Measurements from ENCODE around the gene DRG2. TPM values are rescaled to one million over a fixed set of nuclear protein-coding genes. Genes with fewer than 3 reads are reported as not detected.
A peak's percentile ranks its signal among the peaks of the same experiment; 100 is the strongest.

DRG2 gene
- total RNA-seq: 10 to 100 TPM; 17.8 to 30.1 TPM

GRCh38 chr17:18087610-18088491 is at the start of gene DRG2:
Gene DRG2 (plus strand): TSS chr17:18087948. CDS start chr17:18088024, 76 bp downstream.
- H3K4me1 ChIP-seq: peaks cover 23% of the 10 kb centered on the region
- peak within 1 kb of the TSS; percentile 25 to 77 (median 74) for H3K27ac ChIP-seq
- peak in 2 of 7 experiments; percentile 27 to 41 for TF ChIP-seq CTCF (IDR thresholded peaks at IDR 0.05)
- TF ChIP-seq POLR2A (IDR thresholded peaks at IDR 0.05): peak in 2 of 3 donors; percentile 73 to 87
- ATAC-seq (peak; percentile 99), DNase-seq (peak; percentile 92 to 96 (median 95))
- WGBS, 2 donors: 1 to 2% methylated on average over 20 to 52 of the region's 52 CpGs
- peak within 1 kb of the TSS; percentile 55 to 77 for H3K4me3 ChIP-seq
- H3K9me3 ChIP-seq: no peaks in the 10 kb centered on the region
- H3K27me3 ChIP-seq: no peaks in the 10 kb centered on the region
- peaks cover 0 to 2% of the 10 kb centered on the region in 2 donors for H3K36me3 ChIP-seq (replicated peaks in 1 of 2; ENCODE audit: insufficient read depth in 1 of 2, low read depth in 2 of 2)
- intact Hi-C loops (cut with DNase I): no loop called here

- H3K4me3 ChIP-seq: peak overlapping the region; percentile 63 to 94
- intact Hi-C loops (cut with DNase I): no loop called here
- ATAC-seq (no peak), DNase-seq (no peak)
- no peaks in the 10 kb centered on the region for H3K9me3 ChIP-seq
- H3K4me1 ChIP-seq: peaks cover 46% of the 10 kb centered on the region
- H3K27me3 ChIP-seq: no peaks in the 10 kb centered on the region
- H3K27ac ChIP-seq: peak overlapping the region; percentile 16 to 78 (median 64)
- TF ChIP-seq POLR2A (IDR thresholded peaks at IDR 0.05) (no peak), CTCF (IDR thresholded peaks at IDR 0.05) (no peak)
- 4 to 7% methylated on average over 12 to 13 of the region's 13 CpGs for WGBS, 2 donors
- no peaks in the 10 kb centered on the region for H3K36me3 ChIP-seq (replicated peaks in 1 of 2; ENCODE audit: insufficient read depth in 1 of 2, low read depth in 2 of 2)
These were observed 49.4 kb upstream of the DRG2 start for GRCh38 chr17:18038149-18038850.

- no peaks in the 10 kb centered on the region for H3K27me3 ChIP-seq
- H3K9me3 ChIP-seq: no peaks in the 10 kb centered on the region
- TF ChIP-seq CTCF (IDR thresholded peaks at IDR 0.05): peak in 1 of 7 experiments; percentile 3
- peak in 2 of 3 donors; percentile 63 to 64 for TF ChIP-seq POLR2A (IDR thresholded peaks at IDR 0.05)
- H3K36me3 ChIP-seq (replicated peaks in 1 of 2; ENCODE audit: insufficient read depth in 1 of 2, low read depth in 2 of 2): no peaks in the 10 kb centered on the region
- ATAC-seq: peak; percentile 98
- intact Hi-C loops (cut with DNase I): no loop called here
- DNase-seq: peak; percentile 99 to 100 (median 99)
- WGBS, 2 donors: 0% methylated on average over 64 of the region's 67 CpGs; no CpG with 5 or more reads in 1 of the 2 donors
- H3K4me3 ChIP-seq: peak within 1 kb of the TSS; percentile 94 to 97
- peak within 1 kb of the TSS; percentile 47 to 78 (median 64) for H3K27ac ChIP-seq
- H3K4me1 ChIP-seq: peaks cover 51% of the 10 kb centered on the region
These were observed 48.8 kb upstream of the DRG2 start, which contains the start of the genes ATPAF2 and GID4 for GRCh38 chr17:18038861-18039534. Gene ATPAF2 (minus strand): TSS chr17:18039168. CDS start chr17:18039013, 155 bp downstream. Gene GID4 (plus strand): TSS chr17:18039408. CDS start chr17:18039465, 57 bp downstream.

- DNase-seq (peak in 3 of 4 donors; percentile 43 to 50 (median 43)), ATAC-seq (peak; percentile 28)
- no peak for TF ChIP-seq CTCF (IDR thresholded peaks at IDR 0.05)
- no peak for TF ChIP-seq POLR2A (IDR thresholded peaks at IDR 0.05)
- H3K4me1 ChIP-seq: peaks cover 51% of the 10 kb centered on the region
- H3K27ac ChIP-seq: peak overlapping the region; percentile 47 to 78 (median 64)
- WGBS, 2 donors: 0 to 1% methylated on average over 7 to 60 of the region's 81 CpGs
- intact Hi-C loops (cut with DNase I): no loop called here
- no peaks in the 10 kb centered on the region for H3K27me3 ChIP-seq
- H3K4me3 ChIP-seq: peak overlapping the region; percentile 94 to 97
- H3K36me3 ChIP-seq (replicated peaks in 1 of 2; ENCODE audit: insufficient read depth in 1 of 2, low read depth in 2 of 2): no peaks in the 10 kb centered on the region
- H3K9me3 ChIP-seq: no peaks in the 10 kb centered on the region
These were observed 48.0 kb upstream of the DRG2 start for GRCh38 chr17:18039535-18040260.

All from body of pancreas (tissue), 4 donors.